D721Med (cell line): Measurements from ENCODE around the gene LMO4.

Experiments used
- DNase-seq: peaks from one replicate; pipeline ENCODE4 v3.0.0; 2011; ENCODE audit warnings: low spot score; ENCODE audit not compliant: insufficient read length
- FAIRE-seq: peaks from 2 replicates; lab custom pipeline; 2011; peaks lifted over from hg19 to GRCh38; lab: Jason Lieb, UNC
- TF ChIP-seq, protein P1 (sequence below): IDR thresholded peaks from 2 replicates; pipeline ENCODE4 v1.5.1; 2012; ENCODE audit warnings: mild to moderate bottlenecking, control low read depth; ENCODE audit not compliant: insufficient read depth; ENCODE audit errors: missing control alignments

Gene LMO4

DNA sequence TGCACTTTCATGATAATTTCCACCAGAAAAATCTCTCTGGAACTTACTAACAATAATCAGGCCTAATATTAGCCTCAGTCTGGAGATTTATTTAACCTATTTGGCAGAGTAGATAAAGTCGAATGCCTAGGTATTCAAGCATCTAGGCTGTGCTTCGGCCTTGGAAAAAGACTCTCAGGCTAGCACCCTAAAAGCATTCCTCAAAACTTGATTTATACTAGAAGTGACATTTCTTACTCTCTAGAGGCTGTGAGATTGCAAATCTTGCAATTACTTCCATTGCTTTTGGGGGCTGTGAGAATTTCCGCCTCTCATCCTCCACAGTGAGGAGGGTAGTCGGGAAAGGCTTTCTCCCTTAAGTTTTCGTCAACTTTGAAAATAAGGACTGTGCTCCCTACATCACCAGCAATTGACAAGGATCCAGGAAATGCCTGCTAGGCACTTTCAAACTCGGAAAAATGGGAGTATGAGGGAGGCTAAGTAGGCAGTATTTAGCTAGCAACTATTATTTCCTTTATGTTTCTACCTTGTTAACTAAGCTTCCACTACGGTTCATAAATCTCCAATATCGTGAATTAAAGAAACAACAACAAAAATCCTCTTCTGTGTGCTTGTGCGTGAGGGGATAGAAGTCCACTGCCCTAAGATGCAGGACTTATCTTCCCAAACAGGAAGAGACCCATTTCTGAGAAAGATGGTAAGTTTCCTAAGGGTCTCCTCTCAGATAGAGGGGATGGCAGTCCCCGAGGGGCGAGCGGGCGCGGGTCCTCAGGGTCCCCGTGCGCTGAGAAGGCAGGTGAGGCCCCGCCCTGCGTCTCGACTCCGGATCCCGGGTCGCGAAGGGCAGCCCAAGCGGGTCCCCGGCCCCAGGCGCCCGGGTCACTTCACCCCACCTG lies 1.1 kb upstream of the LMO4 start:
- no peak for DNase-seq

DNA sequence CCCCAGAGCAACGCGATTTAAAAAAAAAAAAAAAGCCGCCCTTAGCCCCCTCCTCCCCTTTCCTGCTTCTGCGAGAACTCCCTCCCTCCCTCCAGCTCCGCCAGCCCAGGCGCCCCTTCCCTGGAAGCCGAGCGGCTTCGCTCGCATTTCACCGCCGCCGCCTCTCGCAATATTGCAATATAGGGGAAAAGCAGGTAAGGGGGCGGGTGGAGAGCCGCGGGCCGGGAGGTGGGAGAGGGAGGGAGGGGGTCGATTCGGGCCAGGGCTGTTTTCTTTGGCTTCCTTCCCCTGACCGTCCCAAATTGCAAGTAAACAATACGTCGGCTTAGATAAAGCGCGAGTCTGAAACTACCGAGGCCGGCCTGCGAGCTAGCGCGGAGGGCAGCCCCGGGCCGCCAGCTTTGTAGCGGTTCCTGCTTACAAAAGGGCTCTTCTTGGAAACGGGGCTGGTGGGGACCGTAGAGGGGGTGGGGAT lies 408 bp downstream of the LMO4 start:
- TF ChIP-seq, protein P1, sequence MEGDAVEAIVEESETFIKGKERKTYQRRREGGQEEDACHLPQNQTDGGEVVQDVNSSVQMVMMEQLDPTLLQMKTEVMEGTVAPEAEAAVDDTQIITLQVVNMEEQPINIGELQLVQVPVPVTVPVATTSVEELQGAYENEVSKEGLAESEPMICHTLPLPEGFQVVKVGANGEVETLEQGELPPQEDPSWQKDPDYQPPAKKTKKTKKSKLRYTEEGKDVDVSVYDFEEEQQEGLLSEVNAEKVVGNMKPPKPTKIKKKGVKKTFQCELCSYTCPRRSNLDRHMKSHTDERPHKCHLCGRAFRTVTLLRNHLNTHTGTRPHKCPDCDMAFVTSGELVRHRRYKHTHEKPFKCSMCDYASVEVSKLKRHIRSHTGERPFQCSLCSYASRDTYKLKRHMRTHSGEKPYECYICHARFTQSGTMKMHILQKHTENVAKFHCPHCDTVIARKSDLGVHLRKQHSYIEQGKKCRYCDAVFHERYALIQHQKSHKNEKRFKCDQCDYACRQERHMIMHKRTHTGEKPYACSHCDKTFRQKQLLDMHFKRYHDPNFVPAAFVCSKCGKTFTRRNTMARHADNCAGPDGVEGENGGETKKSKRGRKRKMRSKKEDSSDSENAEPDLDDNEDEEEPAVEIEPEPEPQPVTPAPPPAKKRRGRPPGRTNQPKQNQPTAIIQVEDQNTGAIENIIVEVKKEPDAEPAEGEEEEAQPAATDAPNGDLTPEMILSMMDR: no peak
- DNase-seq (no peak), FAIRE-seq (no peak)

More for the DNA sequence above, 1.1 kb upstream of the LMO4 start:
- FAIRE-seq: no peak
- TF ChIP-seq, protein P1: no peak

DNA sequence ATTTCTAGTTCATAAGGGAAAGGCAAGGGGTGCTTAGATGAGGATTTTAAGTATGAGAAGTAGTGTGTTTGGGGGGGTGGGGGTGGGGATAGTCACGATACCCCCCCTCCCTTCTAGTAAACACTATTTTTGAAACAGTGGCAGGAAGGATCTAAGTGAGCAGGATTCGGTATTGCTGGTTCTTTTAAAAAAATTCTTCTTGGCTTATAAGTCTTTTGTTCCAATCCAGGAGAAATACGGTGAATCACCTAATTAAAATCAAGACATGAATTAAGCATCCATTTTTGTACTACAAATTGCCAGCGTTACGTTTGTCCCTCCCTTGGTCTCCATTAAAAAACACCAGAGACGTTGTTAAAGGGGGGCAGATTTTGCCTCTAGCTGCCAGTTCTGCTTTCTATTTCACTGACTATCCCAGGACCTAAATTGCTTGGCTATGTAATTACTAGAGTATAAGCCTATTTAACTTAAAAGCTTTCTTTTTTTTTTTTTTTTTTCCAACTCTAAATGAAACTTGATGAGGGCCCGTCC lies 911 bp downstream of the LMO4 start:
- DNase-seq: no peak
- no peak for FAIRE-seq
- TF ChIP-seq, protein P1: no peak

DNA sequence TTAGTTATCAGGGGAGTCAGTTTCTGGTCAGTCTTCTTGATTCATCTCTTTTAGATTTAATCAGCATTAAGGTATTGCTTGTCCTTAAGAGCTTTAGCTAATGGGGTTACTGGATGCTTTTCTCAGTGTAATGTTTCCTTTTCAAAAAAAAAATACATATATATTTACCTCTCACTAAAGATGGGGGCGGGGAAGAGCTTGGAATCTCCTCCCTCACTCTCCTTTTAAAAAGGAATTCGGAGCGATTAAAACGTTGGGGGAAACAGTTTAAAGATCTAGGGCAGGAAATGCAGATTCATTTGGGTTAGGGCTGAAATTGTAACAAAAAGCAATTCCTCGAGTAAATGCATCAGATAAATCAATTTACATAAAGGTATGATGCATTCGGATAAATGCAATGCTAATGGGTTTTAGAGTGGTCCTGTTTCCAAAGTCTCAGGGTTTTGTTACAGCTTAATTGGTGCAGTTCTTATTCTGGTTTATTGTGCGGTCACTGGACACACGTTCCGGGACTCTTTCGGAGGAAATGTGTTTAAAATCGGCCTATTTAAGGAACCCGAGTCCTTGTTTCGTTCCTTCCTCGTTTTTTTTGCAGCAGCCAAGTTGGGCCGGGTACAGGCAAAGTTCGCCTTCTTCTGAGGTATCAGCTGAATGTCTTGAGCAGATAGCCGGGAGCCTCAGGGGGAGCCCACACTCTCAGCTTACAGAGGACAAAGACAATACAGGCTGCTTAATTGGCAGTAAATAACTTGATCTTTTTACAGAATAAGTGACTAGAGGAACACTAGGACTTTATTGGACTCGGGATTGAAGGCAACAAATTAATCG lies 1.6 kb downstream of the LMO4 start:
- TF ChIP-seq, protein P1: no peak
- DNase-seq: no peak
- no peak for FAIRE-seq

DNA sequence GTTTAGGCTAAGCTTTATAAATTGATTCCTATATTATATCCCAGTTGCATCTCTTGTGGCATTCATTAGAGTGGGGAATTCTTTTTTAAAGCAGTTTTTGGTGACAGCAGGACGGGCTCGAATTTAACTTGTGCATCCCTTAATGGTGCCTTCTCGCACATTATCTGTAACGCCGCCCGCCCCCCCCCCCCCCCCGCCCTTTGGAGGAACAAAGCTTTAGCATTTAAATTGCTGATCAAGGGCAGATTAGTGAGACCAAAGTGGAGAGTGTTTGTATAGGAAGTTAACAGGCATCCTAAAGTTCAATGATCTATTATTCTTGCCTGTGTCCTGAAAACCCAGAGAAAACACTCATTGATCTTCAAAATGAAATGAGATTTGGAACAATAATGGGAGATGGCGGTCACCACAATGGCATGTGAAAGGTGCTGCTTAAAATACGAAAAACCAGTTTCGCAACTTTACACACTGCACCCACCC lies 2.2 kb downstream of the LMO4 start:
- TF ChIP-seq, protein P1: no peak
- DNase-seq (no peak), FAIRE-seq (no peak)

DNA sequence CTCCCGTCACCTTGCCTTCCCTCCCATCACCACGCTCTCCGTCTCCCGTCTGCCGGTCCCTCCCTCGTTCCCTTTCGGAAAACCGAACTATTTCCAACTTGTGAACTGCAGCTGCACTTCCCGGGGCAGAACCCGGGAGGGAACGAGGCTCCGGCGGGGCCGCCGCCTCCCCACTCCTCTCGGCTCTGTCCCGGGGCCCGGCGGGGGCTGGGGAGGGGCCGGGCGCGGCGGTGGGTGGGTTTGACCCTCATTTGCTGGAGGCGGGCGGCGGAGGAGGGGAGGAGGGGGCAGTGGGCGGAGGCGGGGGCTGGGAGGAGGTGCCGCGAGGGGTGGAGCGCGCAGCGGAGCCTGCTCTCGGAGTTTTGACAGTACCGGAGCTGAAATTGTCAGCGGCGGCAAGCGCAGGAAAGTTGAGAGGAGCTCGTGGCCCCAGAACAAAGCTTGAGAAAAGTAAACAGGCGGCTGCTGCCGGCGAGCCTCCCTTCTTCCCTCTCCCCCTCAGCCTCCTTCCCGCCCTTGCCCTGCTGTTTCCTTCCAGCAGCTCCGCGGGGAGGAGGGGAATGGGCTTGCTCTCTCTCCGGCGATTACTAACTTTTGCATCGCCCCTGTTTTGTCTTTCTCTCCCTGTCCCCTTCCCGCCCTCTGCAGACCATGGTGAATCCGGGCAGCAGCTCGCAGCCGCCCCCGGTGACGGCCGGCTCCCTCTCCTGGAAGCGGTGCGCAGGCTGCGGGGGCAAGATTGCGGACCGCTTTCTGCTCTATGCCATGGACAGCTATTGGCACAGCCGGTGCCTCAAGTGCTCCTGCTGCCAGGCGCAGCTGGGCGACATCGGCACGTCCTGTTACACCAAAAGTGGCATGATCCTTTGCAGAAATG lies 2.9 kb downstream of the LMO4 start:
- DNase-seq (no peak), FAIRE-seq (no peak)
- TF ChIP-seq, protein P1: no peak
